Activated CD8-positive, alpha-beta memory T cell treated with anti-CD3 and anti-CD28 coated beads, Interleukin-2, amount 50 U/mL, for 48 hours (primary cell): ENCODE data around the gene TOP2A.
"Not testable (repeated sequence)": the region's sequence is repeated elsewhere in the genome, so short reads cannot be mapped to it uniquely, and the experiment has no call there.

Experiments
- DNase-seq: peaks from one replicate; pipeline ENCODE4 v3.0.0-alpha.2; 2020

Gene TOP2A

GRCh38 chr17:40372644-40373043 lies 45.1 kb downstream of the TOP2A start:
- peak; percentile 44 for DNase-seq

DNA sequence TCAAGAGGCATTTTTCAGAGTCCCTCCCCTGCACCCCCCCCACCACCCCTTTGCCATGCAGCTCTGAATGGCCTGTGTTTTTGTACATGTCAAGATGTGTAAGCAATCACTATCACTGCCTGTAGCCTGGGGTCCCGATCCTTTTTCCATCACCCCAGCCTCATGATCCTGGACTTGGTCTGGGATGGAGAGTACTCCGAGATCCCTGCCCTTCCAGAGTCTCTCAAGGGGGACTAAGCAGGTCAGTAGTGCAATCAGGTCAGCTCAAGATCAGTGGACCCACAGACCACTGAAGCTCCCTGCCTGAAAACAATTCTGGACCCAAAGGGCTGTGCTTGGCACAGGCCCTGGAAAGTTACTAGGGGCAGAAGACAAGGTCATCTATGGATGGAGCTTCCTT lies 45.7 kb downstream of the TOP2A start:
- peak; percentile 46 for DNase-seq

GRCh38 chr17:40371261-40371929 lies 46.3 kb downstream of the TOP2A start:
- DNase-seq, result no peak

- DNase-seq, result no peak
These were observed 47.8 kb downstream of the TOP2A start for GRCh38 chr17:40369923-40370322.

GRCh38 chr17:40367728-40368127 lies 50.0 kb downstream of the TOP2A start:
- DNase-seq, result not testable (repeated sequence)

DNA sequence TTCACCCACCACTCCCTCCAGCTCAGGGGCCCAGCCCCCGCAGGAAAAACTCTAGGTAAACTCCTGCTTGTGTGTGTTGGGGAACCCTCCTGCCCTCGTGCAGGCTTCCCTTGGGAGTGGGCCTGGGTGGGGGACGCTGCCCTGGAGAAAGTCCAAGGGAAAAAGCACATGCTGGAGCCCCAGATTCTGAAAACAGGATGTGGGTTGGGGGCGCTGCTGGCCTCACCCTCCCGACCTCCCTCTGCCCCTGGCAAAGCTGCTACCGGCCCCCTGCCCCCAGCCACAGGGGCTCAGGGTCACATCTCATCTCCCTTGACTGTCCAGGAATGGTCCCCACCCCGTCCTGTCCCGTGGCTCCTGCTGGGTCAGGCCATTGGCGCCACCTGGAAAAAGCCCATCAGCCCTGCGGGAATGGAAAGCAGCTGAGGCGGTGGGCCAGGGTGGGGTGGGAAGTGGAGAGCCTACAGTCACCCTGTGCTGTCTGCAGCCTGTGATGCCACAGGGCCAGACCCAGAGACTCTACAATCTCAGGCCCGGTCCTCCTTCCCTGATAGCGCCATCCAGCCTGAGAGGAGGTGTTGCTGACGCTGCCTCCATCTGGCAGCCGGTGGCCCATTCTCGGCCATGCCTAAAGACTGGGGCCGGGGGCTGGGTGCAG lies 50.7 kb downstream of the TOP2A start:
- DNase-seq, result no peak

- no peak for DNase-seq
These were observed 51.4 kb downstream of the TOP2A start for GRCh38 chr17:40366076-40366860.

- no peak for DNase-seq
These were observed 52.8 kb downstream of the TOP2A start for GRCh38 chr17:40364906-40365305.

GRCh38 chr17:40364121-40364861 lies 53.4 kb downstream of the TOP2A start, which contains the start of gene GJD3:
Gene GJD3, minus strand, starts transcription at chr17:40364737. Its CDS starts 922 bp downstream, at chr17:40363815.
- DNase-seq, result no peak

DNA sequence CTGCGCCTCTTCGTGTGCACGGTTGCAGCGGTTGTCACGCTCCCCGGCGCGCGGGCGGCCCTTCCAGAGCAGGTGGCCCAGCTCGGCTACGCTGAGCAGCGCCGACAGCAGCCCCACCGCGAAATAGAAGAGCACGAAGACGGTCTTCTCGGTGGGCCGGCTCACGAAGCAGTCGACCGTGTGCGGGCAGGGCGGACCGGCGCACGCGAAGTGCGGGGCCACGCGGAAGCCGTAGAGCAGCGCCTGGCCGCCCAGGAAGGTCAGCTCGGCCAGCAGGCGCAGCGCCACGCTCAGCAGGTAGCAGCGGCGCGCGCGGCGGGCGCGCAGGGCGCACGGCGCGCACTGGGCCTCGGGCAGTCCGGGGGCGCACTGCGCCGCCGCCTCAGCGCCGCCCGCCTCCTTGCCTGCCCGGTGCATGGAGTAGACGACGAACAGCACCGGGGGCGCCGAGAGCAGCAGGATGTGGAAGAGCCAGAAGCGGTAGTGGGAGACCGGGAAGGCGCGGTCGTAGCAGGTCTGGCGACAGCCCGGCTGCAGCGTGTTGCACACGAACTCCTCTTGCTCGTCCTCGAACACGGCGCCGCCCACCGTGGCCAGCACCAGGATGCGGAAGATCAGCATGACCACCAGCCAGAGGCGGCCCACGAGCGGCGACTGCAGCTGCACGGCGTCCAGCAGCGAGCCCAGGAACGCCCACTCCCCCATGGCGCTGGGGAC lies 54.4 kb downstream of the TOP2A start:
- DNase-seq, result no peak

DNA sequence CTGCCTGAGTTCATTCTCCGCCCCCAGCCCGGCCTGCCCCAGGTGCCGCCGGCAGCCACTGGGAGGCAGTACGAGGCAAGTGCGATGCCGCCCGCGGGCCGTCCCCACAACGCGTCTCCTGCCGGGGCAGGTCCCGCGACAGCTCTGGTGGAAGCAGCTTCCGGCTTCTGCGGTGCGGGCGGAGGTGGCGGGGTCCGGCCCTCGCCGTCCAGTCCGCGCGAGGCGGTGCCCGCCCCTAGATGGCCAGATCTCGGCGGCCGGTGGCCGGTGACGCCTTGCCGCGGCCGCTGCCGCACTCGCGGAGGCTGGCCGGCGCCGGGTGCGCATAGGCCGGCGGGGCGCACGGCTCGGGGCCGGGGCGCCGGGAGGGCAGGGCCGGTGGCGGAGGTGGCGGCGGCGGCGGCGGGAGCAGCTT lies 55.0 kb downstream of the TOP2A start:
- DNase-seq, result peak; percentile 93

DNA sequence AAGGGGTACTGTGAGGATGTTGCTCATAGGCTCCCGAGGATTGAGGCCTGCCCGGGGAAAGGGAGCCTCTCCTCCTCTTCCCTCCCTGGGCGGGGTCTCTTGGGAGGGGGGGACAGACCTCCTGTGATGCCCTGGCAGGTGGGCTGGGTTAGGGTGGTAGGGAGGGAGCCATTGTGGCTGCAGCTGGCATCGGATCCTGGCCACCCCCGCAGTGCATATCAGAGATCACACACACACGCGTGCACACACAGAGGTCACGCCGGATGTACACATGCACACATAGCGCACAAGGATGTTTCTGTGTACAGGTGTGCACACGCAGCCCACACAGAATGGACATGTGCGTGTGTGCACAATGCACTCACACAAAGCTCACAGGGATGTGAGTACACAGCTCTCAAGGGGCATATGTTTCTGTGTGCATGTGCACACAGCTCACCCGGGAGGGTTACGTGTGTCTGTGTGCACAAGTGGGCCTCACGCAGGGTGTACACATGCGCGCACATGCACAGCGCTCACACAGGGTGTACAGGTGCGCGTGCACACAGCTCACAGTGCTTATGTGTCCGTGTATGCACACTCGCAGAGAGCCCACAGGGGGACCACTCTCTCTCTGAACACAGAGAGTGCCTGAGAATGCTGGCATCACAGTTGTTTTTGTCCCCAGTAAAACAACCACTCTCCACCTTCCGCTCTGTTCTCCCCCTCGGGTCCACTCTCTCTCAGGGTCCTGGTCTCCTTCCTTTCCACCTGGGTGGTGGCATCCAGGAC lies 55.6 kb downstream of the TOP2A start:
- no peak for DNase-seq

- no peak for DNase-seq
These were observed 56.4 kb downstream of the TOP2A start for GRCh38 chr17:40361063-40361924.

GRCh38 chr17:40360091-40360490 lies 57.6 kb downstream of the TOP2A start:
- no peak for DNase-seq

- DNase-seq, result peak; percentile 99
These were observed 59.2 kb downstream of the TOP2A start for GRCh38 chr17:40358323-40359038.

- DNase-seq, result no peak
These were observed 60.5 kb downstream of the TOP2A start for GRCh38 chr17:40356990-40357881.

DNA sequence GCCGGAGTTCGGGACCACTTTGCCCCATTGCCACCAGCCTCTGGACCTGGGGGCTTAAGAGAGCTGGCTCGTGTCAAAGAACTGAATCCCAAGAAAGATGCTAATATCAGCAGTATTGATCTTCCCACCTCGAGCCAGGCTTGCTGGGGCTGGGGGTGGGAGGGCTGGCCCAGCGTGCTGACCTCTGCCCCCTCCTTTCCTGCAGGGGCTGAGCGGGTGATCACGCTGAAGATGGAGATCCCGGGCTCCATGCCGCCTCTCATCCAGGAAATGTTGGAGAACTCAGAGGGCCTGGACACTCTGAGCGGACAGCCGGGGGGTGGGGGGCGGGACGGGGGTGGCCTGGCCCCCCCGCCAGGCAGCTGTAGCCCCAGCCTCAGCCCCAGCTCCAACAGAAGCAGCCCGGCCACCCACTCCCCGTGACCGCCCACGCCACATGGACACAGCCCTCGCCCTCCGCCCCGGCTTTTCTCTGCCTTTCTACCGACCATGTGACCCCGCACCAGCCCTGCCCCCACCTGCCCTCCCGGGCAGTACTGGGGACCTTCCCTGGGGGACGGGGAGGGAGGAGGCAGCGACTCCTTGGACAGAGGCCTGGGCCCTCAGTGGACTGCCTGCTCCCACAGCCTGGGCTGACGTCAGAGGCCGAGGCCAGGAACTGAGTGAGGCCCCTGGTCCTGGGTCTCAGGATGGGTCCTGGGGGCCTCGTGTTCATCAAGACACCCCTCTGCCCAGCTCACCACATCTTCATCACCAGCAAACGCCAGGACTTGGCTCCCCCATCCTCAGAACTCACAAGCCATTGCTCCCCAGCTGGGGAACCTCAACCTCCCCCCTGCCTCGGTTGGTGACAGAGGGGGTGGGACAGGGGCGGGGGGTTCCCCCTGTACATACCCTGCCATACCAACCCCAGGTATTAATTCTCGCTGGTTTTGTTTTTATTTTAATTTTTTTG lies 61.6 kb downstream of the TOP2A start:
- DNase-seq, result no peak
